H1 (cell line): ENCODE data around the gene ECI1. TPM values are rescaled to one million over a fixed set of nuclear protein-coding genes. Genes with fewer than 3 reads are reported as not detected.
A peak's percentile ranks its signal among the peaks of the same experiment; 100 is the strongest.

Experiments
- CREB1 ChIP-seq: IDR thresholded peaks from 2 replicates; pipeline ENCODE4 v1.6.1; 2012; ENCODE audit warnings: inconsistent platforms
- CTBP2 ChIP-seq: IDR thresholded peaks from 2 replicates; pipeline ENCODE4 v1.7.0; 2011; ENCODE audit warnings: borderline replicate concordance, mild to moderate bottlenecking, moderate library complexity, mixed read lengths, low read length; ENCODE audit not compliant: insufficient read depth, insufficient read length
- FOSL1 ChIP-seq: IDR thresholded peaks from 2 replicates; pipeline ENCODE4 v1.6.1; 2011; ENCODE audit warnings: mild to moderate bottlenecking, low read depth, low read length, moderate library complexity; ENCODE audit not compliant: insufficient read depth
- GTF2F1 ChIP-seq: IDR thresholded peaks from 2 replicates; pipeline ENCODE4 v1.6.1; 2012; ENCODE audit warnings: low read depth, low read length, improper control_type of control experiment, borderline replicate concordance
- NRF1 ChIP-seq: IDR thresholded peaks from 2 replicates; pipeline ENCODE4 v1.6.1; 2011; ENCODE audit warnings: mild to moderate bottlenecking, low read depth, low read length, improper control_type of control experiment
- RNF2 ChIP-seq: fragments of 200-900, 300-1000 bp; sonication (generic); IDR thresholded peaks from 2 replicates; pipeline ENCODE4 v1.7.1; 2016; ENCODE audit warnings: borderline replicate concordance, low read depth, mild to moderate bottlenecking, antibody characterized with exemption, low read length; ENCODE audit not compliant: poor library complexity, severe bottlenecking; ENCODE audit errors: missing control alignments
- TAF7 ChIP-seq: optimal IDR thresholded peaks from 2 replicates; pipeline ENCODE3; 2011; ENCODE audit warnings: low read depth, mild to moderate bottlenecking, inconsistent platforms, low read length, moderate library complexity, borderline replicate concordance
- TBP ChIP-seq: IDR thresholded peaks from 2 replicates; pipeline ENCODE4 v1.6.1; 2011; ENCODE audit warnings: low read depth, low read length, improper control_type of control experiment
- polyA plus RNA-seq, 7 experiments: library from polyadenylated mRNA; depleted of rRNA in 3 of 7; stranded (reverse) in 5 of 7; unstranded in 2 of 7; fragments of >200 nt in 5 of 7; fragments of 200-250 nt in 2 of 7; gene quantifications; 1 replicate in 5 of 7; 2 replicates in 1 of 7; 4 replicates in 1 of 7; pipeline versions ENCODE4 v1.2.1 to v1.2.3, GENCODE V29; 2011 to 2013; ENCODE audit warnings: missing spikeins in 2 of 7, mixed read lengths in 2 of 7
- total RNA-seq: library from RNA; stranded (reverse); fragmentation: NEBNext Ultra II Directional; extraction: Animal tissue kit (Norgen Biotek cat#: 25700); gene quantifications from 2 replicates; pipeline ENCODE4 v1.2.1, GENCODE V29; 2021
- TF ChIP-seq, protein P1 (sequence below): fragments of 300-600 bp; sonication (generic); IDR thresholded peaks from 2 replicates; pipeline ENCODE4 v1.7.1; 2012; ENCODE audit warnings: low read length, moderate library complexity, mild to moderate bottlenecking, inconsistent platforms; ENCODE audit not compliant: insufficient replicate concordance

ECI1 gene
- total and polyA plus RNA-seq, 2 of the 8 experiments (the other 6 are each of a cell fraction or from before 2014, with no cell fraction given) = 79.5 to 151 TPM

DNA sequence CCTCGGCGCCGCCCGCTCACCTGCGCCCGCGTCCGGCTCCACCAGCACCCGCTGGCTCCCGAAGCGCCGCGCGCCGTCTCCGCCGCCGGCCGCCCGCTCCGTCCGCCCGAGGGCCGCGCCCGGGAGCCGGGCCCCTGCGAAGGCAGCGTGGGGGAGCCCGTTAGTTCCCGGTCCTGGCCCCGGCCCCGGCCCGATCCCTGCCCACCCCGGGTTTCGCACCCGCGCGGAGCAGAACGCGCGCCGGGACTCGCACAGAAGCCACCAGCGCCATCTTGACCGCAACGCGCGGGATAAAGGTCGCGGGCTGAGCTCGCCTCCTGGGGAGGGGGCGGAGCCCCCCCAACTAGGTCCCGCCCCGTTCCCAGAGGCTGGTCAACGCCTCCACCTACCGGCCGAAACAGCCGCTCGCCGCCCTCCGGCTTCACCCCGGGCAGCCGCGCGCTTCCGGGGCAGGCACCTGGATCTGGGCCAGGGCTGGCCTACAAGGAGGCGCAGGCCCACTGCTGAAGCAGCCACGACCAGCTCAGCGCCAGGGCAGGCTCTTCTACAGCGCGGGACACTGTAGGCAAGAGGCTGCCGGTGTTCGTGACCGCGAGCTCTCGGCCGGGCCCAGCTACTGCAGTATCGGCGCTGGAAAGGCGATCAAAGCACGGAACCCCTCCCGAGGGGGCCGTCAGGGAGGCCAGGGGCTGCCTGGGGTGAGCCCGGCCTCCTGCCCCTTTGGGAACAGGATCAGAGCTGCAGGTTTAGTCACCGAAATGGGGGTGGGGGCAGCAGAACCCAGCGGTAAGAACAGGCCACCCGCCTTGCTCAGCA is at the start of gene ECI1 (continued):
- TF ChIP-seq TBP = peak; percentile 90
- peak; percentile 80; the same call in 1 of the 2 replicates for TF ChIP-seq GTF2F1
- TF ChIP-seq TAF7 = peak; percentile 88
- TF ChIP-seq RNF2 = no peak
- TF ChIP-seq, protein P1, sequence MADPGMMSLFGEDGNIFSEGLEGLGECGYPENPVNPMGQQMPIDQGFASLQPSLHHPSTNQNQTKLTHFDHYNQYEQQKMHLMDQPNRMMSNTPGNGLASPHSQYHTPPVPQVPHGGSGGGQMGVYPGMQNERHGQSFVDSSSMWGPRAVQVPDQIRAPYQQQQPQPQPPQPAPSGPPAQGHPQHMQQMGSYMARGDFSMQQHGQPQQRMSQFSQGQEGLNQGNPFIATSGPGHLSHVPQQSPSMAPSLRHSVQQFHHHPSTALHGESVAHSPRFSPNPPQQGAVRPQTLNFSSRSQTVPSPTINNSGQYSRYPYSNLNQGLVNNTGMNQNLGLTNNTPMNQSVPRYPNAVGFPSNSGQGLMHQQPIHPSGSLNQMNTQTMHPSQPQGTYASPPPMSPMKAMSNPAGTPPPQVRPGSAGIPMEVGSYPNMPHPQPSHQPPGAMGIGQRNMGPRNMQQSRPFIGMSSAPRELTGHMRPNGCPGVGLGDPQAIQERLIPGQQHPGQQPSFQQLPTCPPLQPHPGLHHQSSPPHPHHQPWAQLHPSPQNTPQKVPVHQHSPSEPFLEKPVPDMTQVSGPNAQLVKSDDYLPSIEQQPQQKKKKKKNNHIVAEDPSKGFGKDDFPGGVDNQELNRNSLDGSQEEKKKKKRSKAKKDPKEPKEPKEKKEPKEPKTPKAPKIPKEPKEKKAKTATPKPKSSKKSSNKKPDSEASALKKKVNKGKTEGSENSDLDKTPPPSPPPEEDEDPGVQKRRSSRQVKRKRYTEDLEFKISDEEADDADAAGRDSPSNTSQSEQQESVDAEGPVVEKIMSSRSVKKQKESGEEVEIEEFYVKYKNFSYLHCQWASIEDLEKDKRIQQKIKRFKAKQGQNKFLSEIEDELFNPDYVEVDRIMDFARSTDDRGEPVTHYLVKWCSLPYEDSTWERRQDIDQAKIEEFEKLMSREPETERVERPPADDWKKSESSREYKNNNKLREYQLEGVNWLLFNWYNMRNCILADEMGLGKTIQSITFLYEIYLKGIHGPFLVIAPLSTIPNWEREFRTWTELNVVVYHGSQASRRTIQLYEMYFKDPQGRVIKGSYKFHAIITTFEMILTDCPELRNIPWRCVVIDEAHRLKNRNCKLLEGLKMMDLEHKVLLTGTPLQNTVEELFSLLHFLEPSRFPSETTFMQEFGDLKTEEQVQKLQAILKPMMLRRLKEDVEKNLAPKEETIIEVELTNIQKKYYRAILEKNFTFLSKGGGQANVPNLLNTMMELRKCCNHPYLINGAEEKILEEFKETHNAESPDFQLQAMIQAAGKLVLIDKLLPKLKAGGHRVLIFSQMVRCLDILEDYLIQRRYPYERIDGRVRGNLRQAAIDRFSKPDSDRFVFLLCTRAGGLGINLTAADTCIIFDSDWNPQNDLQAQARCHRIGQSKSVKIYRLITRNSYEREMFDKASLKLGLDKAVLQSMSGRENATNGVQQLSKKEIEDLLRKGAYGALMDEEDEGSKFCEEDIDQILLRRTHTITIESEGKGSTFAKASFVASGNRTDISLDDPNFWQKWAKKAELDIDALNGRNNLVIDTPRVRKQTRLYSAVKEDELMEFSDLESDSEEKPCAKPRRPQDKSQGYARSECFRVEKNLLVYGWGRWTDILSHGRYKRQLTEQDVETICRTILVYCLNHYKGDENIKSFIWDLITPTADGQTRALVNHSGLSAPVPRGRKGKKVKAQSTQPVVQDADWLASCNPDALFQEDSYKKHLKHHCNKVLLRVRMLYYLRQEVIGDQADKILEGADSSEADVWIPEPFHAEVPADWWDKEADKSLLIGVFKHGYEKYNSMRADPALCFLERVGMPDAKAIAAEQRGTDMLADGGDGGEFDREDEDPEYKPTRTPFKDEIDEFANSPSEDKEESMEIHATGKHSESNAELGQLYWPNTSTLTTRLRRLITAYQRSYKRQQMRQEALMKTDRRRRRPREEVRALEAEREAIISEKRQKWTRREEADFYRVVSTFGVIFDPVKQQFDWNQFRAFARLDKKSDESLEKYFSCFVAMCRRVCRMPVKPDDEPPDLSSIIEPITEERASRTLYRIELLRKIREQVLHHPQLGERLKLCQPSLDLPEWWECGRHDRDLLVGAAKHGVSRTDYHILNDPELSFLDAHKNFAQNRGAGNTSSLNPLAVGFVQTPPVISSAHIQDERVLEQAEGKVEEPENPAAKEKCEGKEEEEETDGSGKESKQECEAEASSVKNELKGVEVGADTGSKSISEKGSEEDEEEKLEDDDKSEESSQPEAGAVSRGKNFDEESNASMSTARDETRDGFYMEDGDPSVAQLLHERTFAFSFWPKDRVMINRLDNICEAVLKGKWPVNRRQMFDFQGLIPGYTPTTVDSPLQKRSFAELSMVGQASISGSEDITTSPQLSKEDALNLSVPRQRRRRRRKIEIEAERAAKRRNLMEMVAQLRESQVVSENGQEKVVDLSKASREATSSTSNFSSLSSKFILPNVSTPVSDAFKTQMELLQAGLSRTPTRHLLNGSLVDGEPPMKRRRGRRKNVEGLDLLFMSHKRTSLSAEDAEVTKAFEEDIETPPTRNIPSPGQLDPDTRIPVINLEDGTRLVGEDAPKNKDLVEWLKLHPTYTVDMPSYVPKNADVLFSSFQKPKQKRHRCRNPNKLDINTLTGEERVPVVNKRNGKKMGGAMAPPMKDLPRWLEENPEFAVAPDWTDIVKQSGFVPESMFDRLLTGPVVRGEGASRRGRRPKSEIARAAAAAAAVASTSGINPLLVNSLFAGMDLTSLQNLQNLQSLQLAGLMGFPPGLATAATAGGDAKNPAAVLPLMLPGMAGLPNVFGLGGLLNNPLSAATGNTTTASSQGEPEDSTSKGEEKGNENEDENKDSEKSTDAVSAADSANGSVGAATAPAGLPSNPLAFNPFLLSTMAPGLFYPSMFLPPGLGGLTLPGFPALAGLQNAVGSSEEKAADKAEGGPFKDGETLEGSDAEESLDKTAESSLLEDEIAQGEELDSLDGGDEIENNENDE = no peak
- TF ChIP-seq FOSL1 = no peak
- no peak for TF ChIP-seq NRF1
- TF ChIP-seq CTBP2 = no peak
- peak; percentile 30; the same call in 1 of the 2 replicates for TF ChIP-seq CREB1
